Tibial nerve (tissue), 4 donors: Measurements from ENCODE around the gene SLC25A22. TPM values are rescaled to one million over a fixed set of nuclear protein-coding genes. Genes with fewer than 3 reads are reported as not detected.

Source experiments
- DNase-seq, 2 donors: peaks; one replicate each; pipeline ENCODE4 v3.0.0-alpha.2; 2019; ENCODE audit warnings: low spot score in 2 of 2
- H3K27ac ChIP-seq, 4 donors: fragments of 200-600 bp; sonication (generic) in 3 of 4; one replicate each; pipeline ENCODE4 v1.5.1; 2017 to 2019; ENCODE audit warnings: mild to moderate bottlenecking in 1 of 4
- H3K27me3 ChIP-seq, 2 donors: fragments of 200-600 bp; sonication (generic) in 1 of 2; one replicate each; pipeline versions ENCODE4 v1.5.1 to v1.6.0; 2017 to 2019
- H3K36me3 ChIP-seq, 3 donors: fragments of 200-600 bp; sonication (generic); one replicate each; pipeline ENCODE4 v1.5.1; 2018 to 2019
- H3K4me1 ChIP-seq, 4 donors: fragments of 200-600 bp; sonication (generic) in 3 of 4; one replicate each; pipeline ENCODE4 v1.5.1; 2017 to 2019
- H3K4me3 ChIP-seq, 4 donors: fragments of 200-600 bp; sonication (generic) in 3 of 4; one replicate each; pipeline ENCODE4 v1.5.1; 2017 to 2019; ENCODE audit warnings: mild to moderate bottlenecking in 1 of 4, moderate library complexity in 1 of 4
- H3K9me3 ChIP-seq, 4 donors: fragments of 200-600 bp; sonication (generic) in 3 of 4; one replicate each; pipeline ENCODE4 v1.5.1; 2017 to 2019
- CTCF ChIP-seq, 5 experiments: fragments of 200-600 bp in 3 of 5; fragments of 450-650 bp in 2 of 5; sonication (generic) in 3 of 5; IDR thresholded peaks; one replicate each; pipeline ENCODE4 v1.5.1; 2016 to 2019; ENCODE audit warnings: antibody characterized with exemption in 5 of 5, mild to moderate bottlenecking in 3 of 5, moderate library complexity in 2 of 5
- EP300 ChIP-seq, 2 donors: sonication (generic); formaldehyde crosslinking; IDR thresholded peaks; one replicate each; pipeline ENCODE4 v1.6.1; 2017; ENCODE audit warnings: antibody characterized with exemption in 2 of 2, mild to moderate bottlenecking in 1 of 2
- POLR2A ChIP-seq, 2 donors: fragments of 450-650 bp; IDR thresholded peaks; one replicate each; pipeline ENCODE4 v1.6.1; 2017; ENCODE audit warnings: antibody characterized with exemption in 2 of 2, mild to moderate bottlenecking in 2 of 2, moderate library complexity in 2 of 2
- WGBS, 2 donors: methylation state at CpG; one replicate each; pipeline ENCODE4 v1.1.5; 2018; 5-methylcytosine and 5-hydroxymethylcytosine counted together
- total RNA-seq, 4 donors: library from RNA; depleted of rRNA; stranded (reverse); fragments of >200 nt; gene quantifications; one replicate each; pipeline ENCODE4 v1.1.0, GENCODE V29; 2016

Gene SLC25A22
- total RNA-seq, 4 donors from 2014 or later = 8.0 to 17.5 (median 10.0) TPM

GRCh38 chr11:769887-770641, 28.0 kb downstream of the SLC25A22 start:
- 86 to 93% methylated on average over 19 to 23 of the region's 23 CpGs for WGBS, 2 donors
- H3K4me1 ChIP-seq = peaks cover 0 to 41% (median 14%) of the 10 kb centered on the region in 4 donors

DNA sequence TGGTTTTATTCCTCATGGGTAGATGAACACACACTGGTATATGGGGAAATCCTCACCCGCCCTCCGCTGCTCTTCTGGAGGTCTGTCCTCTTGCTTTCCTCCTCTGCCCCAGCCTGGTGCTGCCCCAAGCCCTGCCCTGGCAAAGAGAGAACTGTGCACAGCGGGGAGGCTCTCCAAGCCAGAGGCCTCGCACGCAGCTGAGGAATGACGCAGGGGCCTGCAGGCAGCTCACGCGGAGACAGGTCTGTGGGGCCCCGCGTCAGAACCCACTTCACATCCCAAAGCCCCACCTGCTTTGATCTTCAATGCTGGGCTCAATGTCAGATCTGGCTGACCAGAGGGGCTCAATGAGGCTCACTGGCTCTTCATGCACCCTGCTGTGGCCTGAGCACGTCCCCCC, 30.8 kb downstream of the SLC25A22 start:
- DNase-seq = no peak
- peaks cover 0 to 20% (median 7%) of the 10 kb centered on the region in 4 donors for H3K4me1 ChIP-seq
- TF ChIP-seq EP300 (IDR thresholded peaks at IDR 0.05) = no peak
- TF ChIP-seq POLR2A (IDR thresholded peaks at IDR 0.05) = no peak
- TF ChIP-seq CTCF (IDR thresholded peaks at IDR 0.05) = no peak
- no peak overlapping the region for H3K27ac ChIP-seq
- no peaks in the 10 kb centered on the region for H3K27me3 ChIP-seq
- 88 to 94% methylated on average over 11 of the region's 11 CpGs for WGBS, 2 donors
- H3K36me3 ChIP-seq = peaks cover 3 to 98% (median 11%) of the 10 kb centered on the region in 3 donors
- no peaks in the 10 kb centered on the region for H3K9me3 ChIP-seq
- no peak overlapping the region for H3K4me3 ChIP-seq

More at GRCh38 chr11:769887-770641, 28.0 kb downstream of the SLC25A22 start:
- no peak for TF ChIP-seq POLR2A (IDR thresholded peaks at IDR 0.05)
- TF ChIP-seq CTCF (IDR thresholded peaks at IDR 0.05) = no peak
- TF ChIP-seq EP300 (IDR thresholded peaks at IDR 0.05) = no peak
- H3K4me3 ChIP-seq = no peak overlapping the region
- H3K36me3 ChIP-seq = peaks cover 0 to 82% (median 5%) of the 10 kb centered on the region in 3 donors
- no peaks in the 10 kb centered on the region for H3K9me3 ChIP-seq
- H3K27me3 ChIP-seq = no peaks in the 10 kb centered on the region
- peak overlapping the region in 2 of 4 donors; percentile 80 to 89 for H3K27ac ChIP-seq
- DNase-seq = no peak

DNA sequence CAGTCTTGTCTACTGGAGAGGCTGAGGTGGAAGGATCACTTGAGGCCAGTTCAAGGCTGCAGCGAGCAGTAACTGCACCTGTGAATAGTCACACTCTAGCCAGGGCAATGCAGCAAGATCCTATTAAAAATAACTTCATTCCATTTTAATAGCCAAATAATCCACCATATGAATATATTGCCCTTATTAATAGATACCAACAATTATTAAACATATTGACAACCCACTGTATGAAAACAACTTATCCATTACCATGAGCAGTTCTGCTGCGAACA, 31.2 kb downstream of the SLC25A22 start:
- H3K27me3 ChIP-seq = no peaks in the 10 kb centered on the region
- H3K9me3 ChIP-seq = no peaks in the 10 kb centered on the region
- TF ChIP-seq POLR2A (IDR thresholded peaks at IDR 0.05) (no peak), CTCF (IDR thresholded peaks at IDR 0.05) (no peak), EP300 (IDR thresholded peaks at IDR 0.05) (no peak)
- no peak overlapping the region for H3K27ac ChIP-seq
- peaks cover 0 to 20% (median 8%) of the 10 kb centered on the region in 4 donors for H3K4me1 ChIP-seq
- DNase-seq = no peak
- 90 to 95% methylated on average over 2 of the region's 2 CpGs for WGBS, 2 donors
- H3K4me3 ChIP-seq = no peak overlapping the region
- H3K36me3 ChIP-seq = peaks cover 3 to 98% (median 11%) of the 10 kb centered on the region in 3 donors

DNA sequence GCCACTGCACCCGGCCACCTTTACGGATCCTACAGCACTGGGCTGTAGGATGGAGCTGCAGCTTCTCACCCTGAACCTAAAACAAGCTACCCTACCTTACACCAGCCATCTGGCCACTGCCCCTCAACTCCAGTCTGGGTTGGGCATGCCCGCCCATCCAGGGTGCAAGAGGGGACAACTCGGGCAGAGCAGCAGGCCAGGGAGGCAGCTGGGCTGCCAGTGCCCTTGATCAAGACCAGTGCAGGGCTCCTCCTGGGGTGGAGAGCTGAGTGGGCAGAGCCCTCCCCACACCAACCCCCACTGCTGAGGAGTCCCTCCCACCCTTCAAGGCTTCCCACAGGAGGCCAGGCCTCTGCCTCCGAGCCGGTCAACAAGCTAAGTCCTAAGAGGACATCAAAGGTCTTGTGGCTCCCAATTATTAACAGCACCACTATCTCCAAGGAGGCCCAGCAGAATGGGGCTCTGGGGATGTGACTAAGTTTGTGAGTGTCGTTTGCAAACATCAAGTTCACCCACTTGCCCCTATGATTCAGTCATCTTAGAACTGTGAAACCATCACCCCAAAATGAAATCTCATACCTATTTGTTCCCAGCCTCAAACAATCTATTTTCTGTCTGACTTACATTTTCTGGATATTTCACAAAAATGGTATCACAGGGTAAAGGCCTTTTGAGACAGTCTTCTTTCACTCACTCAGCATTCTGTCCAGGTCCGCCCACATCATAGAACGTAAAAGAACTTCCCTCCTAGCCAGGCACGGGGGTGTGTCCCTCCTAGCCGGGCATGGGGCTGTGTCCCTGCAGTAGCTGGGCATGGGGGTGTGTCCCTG, 31.8 kb downstream of the SLC25A22 start:
- H3K27me3 ChIP-seq = no peaks in the 10 kb centered on the region
- peaks cover 3 to 98% (median 15%) of the 10 kb centered on the region in 3 donors for H3K36me3 ChIP-seq
- no peak for DNase-seq
- no peaks in the 10 kb centered on the region for H3K9me3 ChIP-seq
- no peak overlapping the region for H3K4me3 ChIP-seq
- WGBS, 2 donors = 58 to 69% methylated on average over 8 to 9 of the region's 11 CpGs
- H3K27ac ChIP-seq = peak overlapping the region in 1 of 4 donors; percentile 36
- TF ChIP-seq EP300 (IDR thresholded peaks at IDR 0.05) (no peak), POLR2A (IDR thresholded peaks at IDR 0.05) (no peak), CTCF (IDR thresholded peaks at IDR 0.05) (no peak)
- peaks cover 0 to 14% (median 5%) of the 10 kb centered on the region in 4 donors for H3K4me1 ChIP-seq

DNA sequence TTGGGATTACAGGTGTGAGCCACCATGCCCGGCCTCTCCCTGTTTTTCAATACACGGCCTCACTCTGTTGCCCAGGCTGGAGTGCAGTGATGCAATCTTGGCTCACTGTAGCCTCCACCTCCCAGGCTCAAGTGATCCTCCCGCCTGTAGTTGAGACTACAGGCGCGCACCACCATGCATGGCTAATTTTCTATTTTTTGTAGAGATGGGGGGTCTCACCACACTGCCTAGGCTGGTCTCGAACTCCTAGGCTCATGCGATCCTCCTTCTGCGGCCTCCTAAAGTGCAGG, 32.3 kb downstream of the SLC25A22 start:
- TF ChIP-seq EP300 (IDR thresholded peaks at IDR 0.05) = no peak
- TF ChIP-seq CTCF (IDR thresholded peaks at IDR 0.05) = no peak
- TF ChIP-seq POLR2A (IDR thresholded peaks at IDR 0.05) = no peak
- DNase-seq = no peak
- Histone ChIP-seq H3K4me1 (peaks cover 0 to 10% (median 4%) of the 10 kb centered on the region in 4 donors), H3K27ac (peak overlapping the region in 1 of 4 donors; percentile 2), H3K36me3 (peaks cover 3 to 98% (median 17%) of the 10 kb centered on the region in 3 donors), H3K27me3 (no peaks in the 10 kb centered on the region), H3K4me3 (no peak overlapping the region), H3K9me3 (no peaks in the 10 kb centered on the region)
- 97% methylated on average over 7 to 8 of the region's 8 CpGs for WGBS, 2 donors
